OCI-LY7 (cell line): ENCODE data around the gene GUCY1A2.

Experiments used
- EZH2phosphoT487 ChIP-seq: fragments of 200-600 bp; sonication (generic); IDR thresholded peaks from 2 replicates; pipeline ENCODE4 v1.6.1; 2018; ENCODE audit warnings: low read depth, borderline replicate concordance, mild to moderate bottlenecking, mixed run types, antibody characterized with exemption, low read length, moderate library complexity, mixed read lengths
- TF ChIP-seq, protein P1 (sequence below): fragments of 200-600 bp; sonication (generic); conservative IDR thresholded peaks from 2 replicates; pipeline ENCODE4 v1.5.1; 2014; ENCODE audit warnings: mild to moderate bottlenecking, antibody characterized with exemption, low read length, moderate library complexity, mixed read lengths

DNA sequence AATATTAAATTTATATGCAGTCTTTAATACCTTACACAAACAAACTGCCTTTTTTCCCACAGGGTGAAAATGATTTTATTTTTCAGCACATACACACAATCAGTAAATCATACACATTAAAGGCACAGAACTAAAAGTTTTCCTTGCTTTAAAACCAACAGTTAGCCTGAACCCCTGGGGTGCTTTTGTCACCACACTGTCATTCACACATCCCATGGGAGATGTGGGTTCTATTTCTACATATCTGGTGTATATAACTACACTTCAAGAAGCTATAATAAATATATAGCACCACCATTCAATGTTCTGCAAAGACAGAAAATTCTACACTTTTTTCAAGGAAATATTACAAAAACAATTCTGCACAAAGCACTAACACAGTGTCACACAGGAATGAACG is 197.0 kb downstream of the GUCY1A2 start:
- TF ChIP-seq, protein P1, sequence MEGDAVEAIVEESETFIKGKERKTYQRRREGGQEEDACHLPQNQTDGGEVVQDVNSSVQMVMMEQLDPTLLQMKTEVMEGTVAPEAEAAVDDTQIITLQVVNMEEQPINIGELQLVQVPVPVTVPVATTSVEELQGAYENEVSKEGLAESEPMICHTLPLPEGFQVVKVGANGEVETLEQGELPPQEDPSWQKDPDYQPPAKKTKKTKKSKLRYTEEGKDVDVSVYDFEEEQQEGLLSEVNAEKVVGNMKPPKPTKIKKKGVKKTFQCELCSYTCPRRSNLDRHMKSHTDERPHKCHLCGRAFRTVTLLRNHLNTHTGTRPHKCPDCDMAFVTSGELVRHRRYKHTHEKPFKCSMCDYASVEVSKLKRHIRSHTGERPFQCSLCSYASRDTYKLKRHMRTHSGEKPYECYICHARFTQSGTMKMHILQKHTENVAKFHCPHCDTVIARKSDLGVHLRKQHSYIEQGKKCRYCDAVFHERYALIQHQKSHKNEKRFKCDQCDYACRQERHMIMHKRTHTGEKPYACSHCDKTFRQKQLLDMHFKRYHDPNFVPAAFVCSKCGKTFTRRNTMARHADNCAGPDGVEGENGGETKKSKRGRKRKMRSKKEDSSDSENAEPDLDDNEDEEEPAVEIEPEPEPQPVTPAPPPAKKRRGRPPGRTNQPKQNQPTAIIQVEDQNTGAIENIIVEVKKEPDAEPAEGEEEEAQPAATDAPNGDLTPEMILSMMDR = no peak
- no peak for TF ChIP-seq EZH2phosphoT487
